IMR-90 (cell line): ENCODE measurements around the gene CTNNA1. TPM values are rescaled to one million over a fixed set of nuclear protein-coding genes. Genes with fewer than 3 reads are reported as not detected.

Experiments used
- ATAC-seq: fragments of 200-7000 bp; cut with Tn5 transposase; 2 replicates; pipeline ENCODE4 v1.9.1; 2020; ENCODE audit warnings: low read depth, mild to moderate bottlenecking, moderate library complexity
- BruUV-seq: library from RNA; stranded (reverse); fragments of 400-500 nt; replicated peaks from 2 replicates; lab custom pipeline; 2021; lab: Mats Ljungman, UMichigan
- CTCF ChIA-PET: fragments of 300-600 bp; formaldehyde crosslinking; extraction: SDS; loops from one replicate; lab custom pipeline; 2021; ENCODE audit warnings: antibody characterized with exemption; lab: Yijun Ruan, JAX
- POLR2A ChIA-PET: fragments of 300-600 bp; sonication (Branson Sonifier 250); formaldehyde crosslinking; loops from one replicate; lab custom pipeline; 2022; ENCODE audit warnings: antibody characterized with exemption; ENCODE audit not compliant: unreplicated experiment; lab: Charles Lee
- DNase-seq: peaks from one replicate; pipeline ENCODE4 v3.0.0; 2013
- H2AFZ ChIP-seq: replicated peaks from 2 replicates; pipeline ENCODE3; 2013; ENCODE audit warnings: low read length, mild to moderate bottlenecking; ENCODE audit not compliant: poor library complexity
- H2AK5ac ChIP-seq: 2 replicates; pipeline ENCODE4 v1.6.1; 2013; ENCODE audit warnings: low read depth, low read length, inconsistent platforms
- H2AK9ac ChIP-seq: replicated peaks from 2 replicates; pipeline ENCODE3; 2013; ENCODE audit warnings: mild to moderate bottlenecking, low read depth, low read length, moderate library complexity; ENCODE audit not compliant: poor library complexity
- H2BK120ac ChIP-seq: 2 replicates; pipeline ENCODE4 v1.6.1; 2013; ENCODE audit warnings: low read depth, low read length, inconsistent platforms
- H2BK15ac ChIP-seq: 3 replicates; pipeline ENCODE4 v1.6.1; 2013; ENCODE audit warnings: low read depth, low read length, inconsistent platforms
- H2BK20ac ChIP-seq: 2 replicates; pipeline ENCODE4 v1.6.1; 2013; ENCODE audit warnings: low read depth, mild to moderate bottlenecking, inconsistent platforms, low read length, moderate library complexity
- H2BK5ac ChIP-seq: 2 replicates; pipeline ENCODE4 v1.6.1; 2013; ENCODE audit warnings: mild to moderate bottlenecking, low read depth, low read length, inconsistent platforms; ENCODE audit not compliant: poor library complexity, severe bottlenecking
- H3K14ac ChIP-seq: replicated peaks from 2 replicates; pipeline ENCODE4 v1.6.1; 2013; ENCODE audit warnings: low read depth, low read length, inconsistent platforms
- H3K18ac ChIP-seq: 2 replicates; pipeline ENCODE4 v1.6.1; 2013; ENCODE audit warnings: low read depth, low read length, control low read depth
- H3K23ac ChIP-seq: 2 replicates; pipeline ENCODE4 v1.6.1; 2013; ENCODE audit warnings: low read depth, low read length, inconsistent platforms
- H3K27ac ChIP-seq: 2 replicates; pipeline ENCODE4 v1.5.1; 2013; ENCODE audit warnings: mild to moderate bottlenecking, control low read depth, low read length; ENCODE audit not compliant: insufficient read depth
- H3K27me3 ChIP-seq: 2 replicates; pipeline ENCODE4 v1.6.1; 2013; ENCODE audit warnings: low read length; ENCODE audit not compliant: control insufficient read depth, insufficient read depth
- H3K36me3 ChIP-seq: 2 replicates; pipeline ENCODE4 v1.6.1; 2013; ENCODE audit warnings: low read length, mixed read lengths; ENCODE audit not compliant: control insufficient read depth, insufficient read depth
- H3K4ac ChIP-seq: 2 replicates; pipeline ENCODE4 v1.6.1; 2013; ENCODE audit warnings: low read depth, low read length, inconsistent platforms
- H3K4me1 ChIP-seq: 2 replicates; pipeline ENCODE4 v1.6.1; 2013; ENCODE audit warnings: low read length, mixed read lengths; ENCODE audit not compliant: control insufficient read depth, insufficient read depth
- H3K4me2 ChIP-seq: 2 replicates; pipeline ENCODE4 v1.6.1; 2013; ENCODE audit warnings: low read depth, mild to moderate bottlenecking, control low read depth, low read length, moderate library complexity
- H3K4me3 ChIP-seq: 2 replicates; pipeline ENCODE4 v1.5.1; 2013; ENCODE audit warnings: low read depth, mild to moderate bottlenecking, control low read depth, low read length, moderate library complexity; ENCODE audit not compliant: insufficient read depth
- H3K56ac ChIP-seq: 2 replicates; pipeline ENCODE4 v1.6.1; 2013; ENCODE audit warnings: low read length, inconsistent platforms; ENCODE audit not compliant: insufficient read depth; ENCODE audit errors: extremely low read depth
- H3K79me1 ChIP-seq, 2 experiments: 2 replicates each; pipeline ENCODE4 v1.6.1; 2013; ENCODE audit warnings: low read length in 2 of 2, inconsistent platforms in 1 of 2, low read depth in 1 of 2
- H3K9ac ChIP-seq: 2 replicates; pipeline ENCODE4 v1.6.1; 2013; ENCODE audit warnings: low read depth, low read length, control low read depth
- H3K9me1 ChIP-seq: 2 replicates; pipeline ENCODE4 v1.6.1; 2013; ENCODE audit warnings: low read length, inconsistent platforms; ENCODE audit not compliant: insufficient read depth
- H3K9me3 ChIP-seq: 2 replicates; pipeline ENCODE4 v1.6.1; 2013; ENCODE audit warnings: low read length; ENCODE audit not compliant: control insufficient read depth, insufficient read depth
- H4K20me1 ChIP-seq: 2 replicates; pipeline ENCODE4 v1.6.1; 2013; ENCODE audit warnings: low read length, inconsistent platforms; ENCODE audit not compliant: insufficient read depth
- H4K5ac ChIP-seq: 2 replicates; pipeline ENCODE4 v1.6.1; 2013; ENCODE audit warnings: mild to moderate bottlenecking, low read depth, low read length, control low read depth
- H4K8ac ChIP-seq, 2 experiments: 2 replicates each; pipeline ENCODE4 v1.6.1; 2013; ENCODE audit warnings: low read depth in 2 of 2, low read length in 2 of 2, control low read depth in 1 of 2, inconsistent platforms in 1 of 2
- H4K91ac ChIP-seq: 2 replicates; pipeline ENCODE4 v1.6.1; 2013; ENCODE audit warnings: low read depth, low read length, inconsistent platforms; ENCODE audit not compliant: insufficient read depth
- BHLHE40 ChIP-seq: fragments of 150-350 bp; IDR thresholded peaks from 2 replicates; pipeline ENCODE4 v1.6.1; 2016; ENCODE audit warnings: mild to moderate bottlenecking, low read depth, low read length
- CEBPB ChIP-seq: IDR thresholded peaks from 2 replicates; pipeline ENCODE4 v1.6.1; 2012; ENCODE audit warnings: low read depth, low read length, improper control_type of control experiment
- CHD1 ChIP-seq: IDR thresholded peaks from 2 replicates; pipeline ENCODE4 v1.6.1; 2012; ENCODE audit warnings: low read depth, low read length, improper control_type of control experiment
- FOS ChIP-seq: fragments of 150-350 bp; IDR thresholded peaks from 2 replicates; pipeline ENCODE4 v1.6.1; 2016; ENCODE audit warnings: low read depth, low read length
- MAFK ChIP-seq: IDR thresholded peaks from 2 replicates; pipeline ENCODE4 v1.6.1; 2012; ENCODE audit warnings: low read depth, low read length, improper control_type of control experiment
- MAZ ChIP-seq: IDR thresholded peaks from 2 replicates; pipeline ENCODE4 v1.6.1; 2012; ENCODE audit warnings: low read depth, mild to moderate bottlenecking, low read length, improper control_type of control experiment, moderate library complexity, borderline replicate concordance
- MXI1 ChIP-seq: IDR thresholded peaks from 2 replicates; pipeline ENCODE4 v1.6.1; 2012; ENCODE audit warnings: low read depth, mild to moderate bottlenecking, low read length, moderate library complexity, borderline replicate concordance
- NFE2L2 ChIP-seq: fragments of 150-350 bp; IDR thresholded peaks from 2 replicates; pipeline ENCODE4 v1.6.1; 2016; ENCODE audit warnings: low read depth, mild to moderate bottlenecking, low read length
- POLR2A ChIP-seq: IDR thresholded peaks from 2 replicates; pipeline ENCODE4 v1.6.1; 2012; ENCODE audit warnings: mild to moderate bottlenecking, low read depth, low read length
- RAD21 ChIP-seq: IDR thresholded peaks from 2 replicates; pipeline ENCODE4 v1.6.1; 2012; ENCODE audit warnings: low read length, improper control_type of control experiment
- RCOR1 ChIP-seq: IDR thresholded peaks from 2 replicates; pipeline ENCODE4 v1.6.1; 2012; ENCODE audit warnings: mild to moderate bottlenecking, low read length, improper control_type of control experiment; ENCODE audit not compliant: insufficient replicate concordance
- RFX5 ChIP-seq: IDR thresholded peaks from 2 replicates; pipeline ENCODE4 v1.8.0; 2012; ENCODE audit warnings: low read depth, mild to moderate bottlenecking, low read length, moderate library complexity
- SMC3 ChIP-seq: fragments of 150-350 bp; IDR thresholded peaks from 2 replicates; pipeline ENCODE4 v1.6.1; 2016; ENCODE audit warnings: low read depth, mild to moderate bottlenecking, antibody characterized with exemption, low read length, moderate library complexity
- WGBS, 2 experiments: methylation state at CpG; one replicate each; pipeline versions ENCODE4 v1.1.5 to v1.1.7; 2013; ENCODE audit warnings: missing lambda C conversion rate in 2 of 2; ENCODE audit not compliant: insufficient read length in 1 of 2; ENCODE audit errors: extremely low coverage in 2 of 2; 5-methylcytosine and 5-hydroxymethylcytosine counted together
- dilution Hi-C: fragments of 300-500 bp; cut with HindIII; formaldehyde crosslinking; loops from one replicate; pipeline ENCODE4 v1.14.3; 2018; ENCODE audit warnings: low sequenced_read_pairs; ENCODE audit not compliant: unreplicated experiment
- in situ Hi-C: fragments of 300-500 bp; cut with MboI; formaldehyde crosslinking; loops from 3 replicates; pipeline ENCODE4 v1.14.3; 2019; ENCODE audit warnings: low sequenced_read_pairs, inconsistent platforms, mixed read lengths
- intact Hi-C: fragments of 100-400 bp; cut with micrococcal nuclease; formaldehyde crosslinking; loops from 2 replicates; pipeline ENCODE4 v1.10.0; 2022
- polyA plus RNA-seq, 3 experiments: library from polyadenylated mRNA; depleted of rRNA; stranded (reverse); fragments of >200 nt; gene quantifications; 2 replicates each; pipeline ENCODE4 v1.2.3, GENCODE V29; 2012; ENCODE audit warnings: low replicate concordance in 1 of 3
- total RNA-seq: library from RNA; depleted of rRNA; stranded (reverse); fragments of >200 nt; gene quantifications from 2 replicates; pipeline ENCODE4 v1.2.3, GENCODE V29; 2012
- TF ChIP-seq, protein P1 (sequence below): fragments of 150-350 bp; IDR thresholded peaks from 2 replicates; pipeline ENCODE4 v1.6.1; 2016; ENCODE audit warnings: low read depth, mild to moderate bottlenecking, low read length, moderate library complexity, borderline replicate concordance
- TF ChIP-seq, protein P2 (sequence below): fragments of 150-350 bp; IDR thresholded peaks from 2 replicates; pipeline ENCODE4 v1.6.1; 2017; ENCODE audit warnings: mild to moderate bottlenecking, antibody characterized with exemption, low read length, low read depth
- TF ChIP-seq, protein P3 (sequence below): conservative IDR thresholded peaks from 2 replicates; pipeline ENCODE4 v1.5.1; 2012; ENCODE audit warnings: mild to moderate bottlenecking, low read depth, low read length, improper control_type of control experiment

The CTNNA1 gene
- total and polyA plus RNA-seq, 2 of the 4 experiments (the other 2 are of a cell fraction) = 220 to 471 TPM

DNA sequence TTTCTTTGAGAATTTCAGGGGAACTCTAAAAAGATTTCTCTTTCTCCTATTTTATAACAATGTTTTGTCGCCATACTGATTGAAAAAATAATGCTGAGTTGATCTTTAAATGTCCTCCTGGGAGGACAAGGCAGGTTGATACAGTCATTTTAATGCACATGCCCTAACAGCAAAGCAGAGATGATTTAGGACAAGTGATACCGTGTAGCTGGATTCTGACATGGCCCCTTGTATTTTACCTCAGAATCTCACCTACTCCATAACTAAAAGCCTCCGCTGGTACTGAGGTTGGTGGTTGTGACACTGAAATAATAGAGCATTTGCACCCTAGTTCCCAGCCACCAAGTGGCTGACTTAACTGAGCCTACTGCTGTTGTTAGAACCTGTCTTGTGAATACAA is 122.7 kb downstream of the CTNNA1 start:
- H2BK15ac ChIP-seq = no peak overlapping the region
- no peak overlapping the region for H3K4me3 ChIP-seq
- no peak overlapping the region for H3K23ac ChIP-seq
- no peaks in the 10 kb centered on the region for H3K27me3 ChIP-seq
- no TSS peak for BruUV-seq
- H3K4ac ChIP-seq = no peak overlapping the region
- peaks cover 87% of the 10 kb centered on the region for H4K20me1 ChIP-seq
- WGBS, 2 experiments = no CpG with 5 or more reads among the region's 3 CpGs
- H2BK20ac ChIP-seq = no peak overlapping the region
- no peaks in the 10 kb centered on the region for H3K9me3 ChIP-seq
- no peak overlapping the region for H2AFZ ChIP-seq
- H3K56ac ChIP-seq = no peak overlapping the region
- no peak overlapping the region for H2BK120ac ChIP-seq
- DNase-seq (no peak), ATAC-seq (no peak)
- no peak overlapping the region for H4K5ac ChIP-seq
- no peak overlapping the region for H3K27ac ChIP-seq
- H2AK9ac ChIP-seq = no peak overlapping the region
- peaks cover 22% of the 10 kb centered on the region for H3K9me1 ChIP-seq
- H3K18ac ChIP-seq = no peak overlapping the region
- no peak overlapping the region for H4K91ac ChIP-seq
- TF ChIP-seq RCOR1 (no peak), MXI1 (no peak), NFE2L2 (no peak), FOS (no peak), CEBPB (no peak), MAFK (no peak), BHLHE40 (no peak), MAZ (no peak), RFX5 (no peak), CHD1 (no peak), SMC3 (no peak), RAD21 (no peak), POLR2A (no peak)
- TF ChIP-seq, protein P1, sequence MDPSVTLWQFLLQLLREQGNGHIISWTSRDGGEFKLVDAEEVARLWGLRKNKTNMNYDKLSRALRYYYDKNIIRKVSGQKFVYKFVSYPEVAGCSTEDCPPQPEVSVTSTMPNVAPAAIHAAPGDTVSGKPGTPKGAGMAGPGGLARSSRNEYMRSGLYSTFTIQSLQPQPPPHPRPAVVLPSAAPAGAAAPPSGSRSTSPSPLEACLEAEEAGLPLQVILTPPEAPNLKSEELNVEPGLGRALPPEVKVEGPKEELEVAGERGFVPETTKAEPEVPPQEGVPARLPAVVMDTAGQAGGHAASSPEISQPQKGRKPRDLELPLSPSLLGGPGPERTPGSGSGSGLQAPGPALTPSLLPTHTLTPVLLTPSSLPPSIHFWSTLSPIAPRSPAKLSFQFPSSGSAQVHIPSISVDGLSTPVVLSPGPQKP = no peak
- TF ChIP-seq, protein P2, sequence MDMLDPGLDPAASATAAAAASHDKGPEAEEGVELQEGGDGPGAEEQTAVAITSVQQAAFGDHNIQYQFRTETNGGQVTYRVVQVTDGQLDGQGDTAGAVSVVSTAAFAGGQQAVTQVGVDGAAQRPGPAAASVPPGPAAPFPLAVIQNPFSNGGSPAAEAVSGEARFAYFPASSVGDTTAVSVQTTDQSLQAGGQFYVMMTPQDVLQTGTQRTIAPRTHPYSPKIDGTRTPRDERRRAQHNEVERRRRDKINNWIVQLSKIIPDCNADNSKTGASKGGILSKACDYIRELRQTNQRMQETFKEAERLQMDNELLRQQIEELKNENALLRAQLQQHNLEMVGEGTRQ = no peak
- TF ChIP-seq, protein P3, sequence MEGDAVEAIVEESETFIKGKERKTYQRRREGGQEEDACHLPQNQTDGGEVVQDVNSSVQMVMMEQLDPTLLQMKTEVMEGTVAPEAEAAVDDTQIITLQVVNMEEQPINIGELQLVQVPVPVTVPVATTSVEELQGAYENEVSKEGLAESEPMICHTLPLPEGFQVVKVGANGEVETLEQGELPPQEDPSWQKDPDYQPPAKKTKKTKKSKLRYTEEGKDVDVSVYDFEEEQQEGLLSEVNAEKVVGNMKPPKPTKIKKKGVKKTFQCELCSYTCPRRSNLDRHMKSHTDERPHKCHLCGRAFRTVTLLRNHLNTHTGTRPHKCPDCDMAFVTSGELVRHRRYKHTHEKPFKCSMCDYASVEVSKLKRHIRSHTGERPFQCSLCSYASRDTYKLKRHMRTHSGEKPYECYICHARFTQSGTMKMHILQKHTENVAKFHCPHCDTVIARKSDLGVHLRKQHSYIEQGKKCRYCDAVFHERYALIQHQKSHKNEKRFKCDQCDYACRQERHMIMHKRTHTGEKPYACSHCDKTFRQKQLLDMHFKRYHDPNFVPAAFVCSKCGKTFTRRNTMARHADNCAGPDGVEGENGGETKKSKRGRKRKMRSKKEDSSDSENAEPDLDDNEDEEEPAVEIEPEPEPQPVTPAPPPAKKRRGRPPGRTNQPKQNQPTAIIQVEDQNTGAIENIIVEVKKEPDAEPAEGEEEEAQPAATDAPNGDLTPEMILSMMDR = no peak
- dilution Hi-C loops (no loop called here), intact Hi-C loops (no loop called here), in situ Hi-C loops (no loop called here)
- POLR2A ChIA-PET = no interaction called here
- no peak overlapping the region for H3K4me2 ChIP-seq
- no peak overlapping the region for H2BK5ac ChIP-seq
- H3K36me3 ChIP-seq = peaks cover 3% of the 10 kb centered on the region; the same call in 1 of the 2 replicates
- CTCF ChIA-PET = no interaction called here
- H4K8ac ChIP-seq = no peak overlapping the region
- no peak overlapping the region for H3K9ac ChIP-seq
- peaks cover 18% of the 10 kb centered on the region for H3K4me1 ChIP-seq
- no peak overlapping the region for H2AK5ac ChIP-seq
- H3K79me1 ChIP-seq = peaks cover 53 to 84% of the 10 kb centered on the region in 2 experiments
- H3K14ac ChIP-seq = no peak overlapping the region
